SK-N-MC (cell line): ENCODE results near the gene RAB7A.
"Not testable (repeated sequence)": the region's sequence is repeated elsewhere in the genome, so short reads cannot be mapped to it uniquely, and the experiment has no call there.

ENCODE experiments used
- DNase-seq: peaks from one replicate; pipeline ENCODE4 v3.0.0-alpha.2; 2011; ENCODE audit warnings: low read depth, low spot score
- H3K27ac ChIP-seq: fragments of 200-600 bp; sonication (generic); 2 replicates; pipeline ENCODE4 v1.5.1; 2016; ENCODE audit warnings: mixed run types
- H3K36me3 ChIP-seq: fragments of 200-600 bp; sonication (generic); 2 replicates; pipeline ENCODE4 v1.6.1; 2017; ENCODE audit warnings: antibody characterized with exemption, low read length, mixed read lengths; ENCODE audit not compliant: insufficient read depth
- H3K4me3 ChIP-seq: fragments of 200-600 bp; sonication (generic); 2 replicates; pipeline ENCODE4 v1.5.1; 2016
- H3K9ac ChIP-seq: fragments of 200-600 bp; sonication (generic); 2 replicates; pipeline ENCODE4 v1.8.0; 2017; ENCODE audit warnings: mixed run types, mixed read lengths; ENCODE audit not compliant: insufficient read length
- H3K9me3 ChIP-seq: fragments of 200-600 bp; sonication (generic); 2 replicates; pipeline ENCODE4 v1.6.1; 2017; ENCODE audit warnings: low read depth, mild to moderate bottlenecking, antibody characterized with exemption, low read length, moderate library complexity, mixed read lengths
- EZH2 ChIP-seq: fragments of 200-600 bp; sonication (generic); IDR thresholded peaks from one replicate; pipeline ENCODE4 v1.6.1; 2017; ENCODE audit warnings: antibody characterized with exemption
- FOXP2 ChIP-seq: optimal IDR thresholded peaks from 2 replicates; pipeline ENCODE3; 2011; ENCODE audit warnings: mild to moderate bottlenecking, moderate library complexity; ENCODE audit not compliant: insufficient read depth; ENCODE audit errors: extremely low read length, control extremely low read depth
- POLR2AphosphoS5 ChIP-seq: IDR thresholded peaks from 2 replicates; pipeline ENCODE4 v1.6.1; 2012; ENCODE audit warnings: mild to moderate bottlenecking, low read depth, low read length, borderline replicate concordance

The RAB7A gene

DNA sequence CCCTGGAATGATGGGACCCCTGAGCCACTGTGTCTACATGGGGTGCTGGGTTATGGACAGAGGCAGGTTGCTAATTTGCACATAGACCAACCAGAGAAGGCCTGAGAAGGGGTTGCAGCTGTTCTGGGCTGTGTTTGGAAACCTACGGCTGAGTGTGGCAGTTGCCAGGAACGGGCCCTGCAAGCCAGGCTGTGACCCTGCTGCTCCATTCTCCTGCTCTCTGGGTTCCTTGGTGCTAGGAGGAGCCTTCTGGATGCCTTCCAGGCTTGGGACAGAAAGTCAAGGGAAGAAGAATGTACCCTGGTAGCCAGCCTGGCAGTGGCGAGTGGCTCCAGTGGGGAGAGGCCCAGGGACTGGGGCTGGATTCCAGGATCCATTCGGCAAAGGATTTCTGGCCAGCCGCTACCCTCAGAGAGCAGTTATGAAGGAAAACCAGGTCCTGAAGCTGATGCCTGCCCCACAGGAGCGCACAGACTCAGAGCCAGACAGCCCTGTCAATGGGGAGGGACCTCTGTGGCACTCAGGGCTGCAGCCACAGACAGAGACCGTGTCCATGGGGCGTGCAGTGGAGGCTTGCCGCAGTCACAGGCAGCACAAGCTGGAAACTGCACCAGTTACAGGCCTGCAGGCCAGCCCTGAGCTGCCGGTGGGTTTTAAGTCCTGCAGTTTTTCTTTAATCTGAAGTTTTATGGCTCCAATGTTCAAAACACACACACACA is 98.3 kb downstream of the RAB7A start:
- no peak overlapping the region for H3K4me3 ChIP-seq
- peaks cover 13% of the 10 kb centered on the region for H3K36me3 ChIP-seq
- no peak overlapping the region for H3K9ac ChIP-seq
- TF ChIP-seq POLR2AphosphoS5 (no peak), EZH2 (no peak), FOXP2 (no peak)
- no peak overlapping the region for H3K27ac ChIP-seq
- no peak for DNase-seq
- H3K9me3 ChIP-seq: no peaks in the 10 kb centered on the region

GRCh38 chr3:128825117-128825725 is 99.2 kb downstream of the RAB7A start:
- no peak overlapping the region for H3K27ac ChIP-seq
- H3K9ac ChIP-seq: no peak overlapping the region
- TF ChIP-seq POLR2AphosphoS5 (no peak), FOXP2 (no peak), EZH2 (no peak)
- H3K36me3 ChIP-seq: peaks cover 8% of the 10 kb centered on the region
- H3K9me3 ChIP-seq: no peaks in the 10 kb centered on the region
- no peak overlapping the region for H3K4me3 ChIP-seq
- no peak for DNase-seq

- H3K9me3 ChIP-seq, DNase-seq, H3K9ac ChIP-seq, H3K4me3 ChIP-seq, H3K36me3 ChIP-seq, H3K27ac ChIP-seq: not testable (repeated sequence)
Measured at GRCh38 chr3:128829087-128829486, 103.1 kb downstream of the RAB7A start.

- H3K36me3 ChIP-seq, DNase-seq, H3K4me3 ChIP-seq, H3K9ac ChIP-seq, H3K27ac ChIP-seq, H3K9me3 ChIP-seq: not testable (repeated sequence)
Measured at GRCh38 chr3:128829925-128830625, 104.1 kb downstream of the RAB7A start.

GRCh38 chr3:128830762-128831161 is 104.8 kb downstream of the RAB7A start:
- H3K9me3 ChIP-seq, H3K9ac ChIP-seq, H3K36me3 ChIP-seq, DNase-seq, H3K27ac ChIP-seq, H3K4me3 ChIP-seq: not testable (repeated sequence)

DNA sequence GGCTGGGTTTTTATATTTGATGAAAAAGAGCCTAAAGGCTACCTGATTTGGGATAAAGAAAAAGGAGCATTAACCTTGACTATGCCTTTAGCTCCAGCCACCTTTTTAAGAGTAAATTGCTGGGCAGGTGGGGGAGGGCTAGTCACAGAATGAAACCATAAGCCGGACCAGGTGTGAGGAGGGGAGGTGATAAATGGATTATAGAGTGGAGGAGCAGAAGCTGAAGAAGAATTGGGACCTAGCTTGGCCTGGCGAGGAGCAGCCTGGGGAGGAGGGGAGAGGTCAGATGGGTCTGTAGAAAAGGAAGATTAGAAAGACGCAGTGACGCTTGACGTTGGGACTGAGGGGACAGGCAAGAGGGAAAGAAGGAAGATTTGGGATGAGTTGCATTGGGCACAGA is 107.0 kb downstream of the RAB7A start:
- DNase-seq, H3K9ac ChIP-seq, H3K9me3 ChIP-seq, H3K27ac ChIP-seq, H3K36me3 ChIP-seq, H3K4me3 ChIP-seq: not testable (repeated sequence)

- no peak for DNase-seq
- TF ChIP-seq EZH2 (no peak), POLR2AphosphoS5 (no peak), FOXP2 (no peak)
- Histone ChIP-seq H3K36me3 (no peaks in the 10 kb centered on the region), H3K9ac (no peak overlapping the region), H3K4me3 (no peak overlapping the region), H3K9me3 (no peaks in the 10 kb centered on the region), H3K27ac (no peak overlapping the region)
Measured at GRCh38 chr3:128835096-128835495, 109.1 kb downstream of the RAB7A start.

GRCh38 chr3:128841926-128842920 is 116.2 kb downstream of the RAB7A start:
- no peak for TF ChIP-seq EZH2
- no peak for TF ChIP-seq FOXP2
- TF ChIP-seq POLR2AphosphoS5: no peak
- no peak overlapping the region for H3K4me3 ChIP-seq
- no peaks in the 10 kb centered on the region for H3K36me3 ChIP-seq
- H3K9ac ChIP-seq: no peak overlapping the region
- no peak overlapping the region for H3K27ac ChIP-seq
- no peak for DNase-seq
- no peaks in the 10 kb centered on the region for H3K9me3 ChIP-seq

GRCh38 chr3:128844502-128844901 is 118.5 kb downstream of the RAB7A start:
- Histone ChIP-seq H3K9me3 (no peaks in the 10 kb centered on the region), H3K9ac (no peak overlapping the region), H3K4me3 (no peak overlapping the region), H3K36me3 (no peaks in the 10 kb centered on the region), H3K27ac (no peak overlapping the region)
- TF ChIP-seq FOXP2 (no peak), POLR2AphosphoS5 (no peak), EZH2 (no peak)
- DNase-seq: no peak
